HG03103 (cell line): Measurements from ENCODE around the gene CMYA5.

Source experiments
- ATAC-seq: cut with Tn5 transposase; IDR thresholded peaks from one replicate; pipeline ENCODE4 v1.9.1; 2021; ENCODE audit warnings: low read depth; ENCODE audit not compliant: unreplicated experiment

Gene CMYA5

GRCh38 chr5:79793304-79793703 lies 103.7 kb downstream of the CMYA5 start:
- ATAC-seq, result no peak

- ATAC-seq, result no peak
These were observed 104.1 kb downstream of the CMYA5 start for GRCh38 chr5:79793722-79794121.

- ATAC-seq, result no peak
These were observed 104.7 kb downstream of the CMYA5 start for GRCh38 chr5:79794347-79794746.

GRCh38 chr5:79795764-79796398 lies 106.2 kb downstream of the CMYA5 start:
- no peak for ATAC-seq

- ATAC-seq, result no peak
These were observed 109.4 kb downstream of the CMYA5 start for GRCh38 chr5:79798893-79799590.

GRCh38 chr5:79800979-79801827 lies 111.6 kb downstream of the CMYA5 start:
- no peak for ATAC-seq

GRCh38 chr5:79802406-79802805 lies 112.8 kb downstream of the CMYA5 start:
- ATAC-seq, result no peak

GRCh38 chr5:79803007-79803406 lies 113.4 kb downstream of the CMYA5 start:
- no peak for ATAC-seq

GRCh38 chr5:79806741-79807140 lies 117.1 kb downstream of the CMYA5 start:
- ATAC-seq, result no peak

GRCh38 chr5:79809743-79810142 lies 120.1 kb downstream of the CMYA5 start:
- no peak for ATAC-seq

- no peak for ATAC-seq
These were observed 121.4 kb downstream of the CMYA5 start for GRCh38 chr5:79811081-79811480.

GRCh38 chr5:79811904-79812303 lies 122.3 kb downstream of the CMYA5 start:
- ATAC-seq, result no peak

- ATAC-seq, result no peak
These were observed 125.1 kb downstream of the CMYA5 start for GRCh38 chr5:79814699-79815098.

GRCh38 chr5:79816014-79816413 lies 126.4 kb downstream of the CMYA5 start:
- ATAC-seq, result no peak

GRCh38 chr5:79820648-79821047 lies 131.0 kb downstream of the CMYA5 start:
- no peak for ATAC-seq

GRCh38 chr5:79824444-79824843 lies 134.8 kb downstream of the CMYA5 start:
- ATAC-seq, result no peak

- no peak for ATAC-seq
These were observed 136.2 kb downstream of the CMYA5 start for GRCh38 chr5:79825802-79826201.

- no peak for ATAC-seq
These were observed 137.6 kb downstream of the CMYA5 start for GRCh38 chr5:79827159-79827629.

GRCh38 chr5:79829260-79829659 lies 139.6 kb downstream of the CMYA5 start:
- ATAC-seq, result no peak

- no peak for ATAC-seq
These were observed 142.0 kb downstream of the CMYA5 start for GRCh38 chr5:79831381-79832309.
